ENCODE data around the gene CACHD1. TPM values are rescaled to one million over a fixed set of nuclear protein-coding genes. Genes with fewer than 3 reads are reported as not detected.
A peak's percentile ranks its signal among the peaks of the same experiment; 100 is the strongest.

The CACHD1 gene
- total and polyA plus RNA-seq, 10 donors, result 1.1 to 17.3 (median 11.4) TPM

DNA sequence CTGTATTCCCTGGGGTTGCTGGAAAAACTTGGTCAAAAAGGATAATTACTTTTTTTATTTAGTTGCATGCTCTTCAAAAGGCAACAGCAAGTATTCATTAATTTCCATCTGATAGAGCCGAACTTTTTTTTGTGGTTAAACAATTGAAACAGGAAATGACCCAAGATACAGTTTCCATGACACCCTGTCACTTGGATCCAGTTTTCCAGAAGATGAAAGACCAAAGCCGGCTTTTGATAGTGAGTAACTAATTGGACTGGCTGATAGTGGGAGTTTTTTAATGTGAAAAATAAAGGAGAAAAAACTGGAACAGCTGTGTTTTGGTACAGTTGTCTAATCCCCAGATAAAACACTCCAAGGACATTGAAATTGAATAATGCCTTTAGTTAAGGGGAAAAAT, 33.0 kb downstream of the CACHD1 start:
- Histone ChIP-seq H3K27ac (peak overlapping the region in 7 of 8 donors; percentile 22 to 83 (median 33)), H3K36me3 (no peaks in the 10 kb centered on the region), H3K4me1 (peaks cover 13 to 43% (median 30%) of the 10 kb centered on the region in 6 donors), H3K4me3 (no peak overlapping the region), H3K9me3 (no peaks in the 10 kb centered on the region), H3K27me3 (replicated peaks in 1 of 7) (peaks cover 0 to 12% (median 0%) of the 10 kb centered on the region in 7 donors)
- intact Hi-C loops (cut with DNase I; ENCODE audit: low total_unique reads), result no loop called here
- no peak for DNase-seq
- 43 to 60% (median 47%) methylated on average over 2 of the region's 2 CpGs for WGBS, 5 donors
- TF ChIP-seq, protein P1, sequence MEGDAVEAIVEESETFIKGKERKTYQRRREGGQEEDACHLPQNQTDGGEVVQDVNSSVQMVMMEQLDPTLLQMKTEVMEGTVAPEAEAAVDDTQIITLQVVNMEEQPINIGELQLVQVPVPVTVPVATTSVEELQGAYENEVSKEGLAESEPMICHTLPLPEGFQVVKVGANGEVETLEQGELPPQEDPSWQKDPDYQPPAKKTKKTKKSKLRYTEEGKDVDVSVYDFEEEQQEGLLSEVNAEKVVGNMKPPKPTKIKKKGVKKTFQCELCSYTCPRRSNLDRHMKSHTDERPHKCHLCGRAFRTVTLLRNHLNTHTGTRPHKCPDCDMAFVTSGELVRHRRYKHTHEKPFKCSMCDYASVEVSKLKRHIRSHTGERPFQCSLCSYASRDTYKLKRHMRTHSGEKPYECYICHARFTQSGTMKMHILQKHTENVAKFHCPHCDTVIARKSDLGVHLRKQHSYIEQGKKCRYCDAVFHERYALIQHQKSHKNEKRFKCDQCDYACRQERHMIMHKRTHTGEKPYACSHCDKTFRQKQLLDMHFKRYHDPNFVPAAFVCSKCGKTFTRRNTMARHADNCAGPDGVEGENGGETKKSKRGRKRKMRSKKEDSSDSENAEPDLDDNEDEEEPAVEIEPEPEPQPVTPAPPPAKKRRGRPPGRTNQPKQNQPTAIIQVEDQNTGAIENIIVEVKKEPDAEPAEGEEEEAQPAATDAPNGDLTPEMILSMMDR (IDR thresholded peaks at IDR 0.05 in 8 of 11, conservative IDR thresholded peaks at IDR 0.05 in 3 of 11), result no peak
- TF ChIP-seq POLR2A (IDR thresholded peaks at IDR 0.05) (no peak), POLR2AphosphoS5 (IDR thresholded peaks at IDR 0.05) (no peak)

DNA sequence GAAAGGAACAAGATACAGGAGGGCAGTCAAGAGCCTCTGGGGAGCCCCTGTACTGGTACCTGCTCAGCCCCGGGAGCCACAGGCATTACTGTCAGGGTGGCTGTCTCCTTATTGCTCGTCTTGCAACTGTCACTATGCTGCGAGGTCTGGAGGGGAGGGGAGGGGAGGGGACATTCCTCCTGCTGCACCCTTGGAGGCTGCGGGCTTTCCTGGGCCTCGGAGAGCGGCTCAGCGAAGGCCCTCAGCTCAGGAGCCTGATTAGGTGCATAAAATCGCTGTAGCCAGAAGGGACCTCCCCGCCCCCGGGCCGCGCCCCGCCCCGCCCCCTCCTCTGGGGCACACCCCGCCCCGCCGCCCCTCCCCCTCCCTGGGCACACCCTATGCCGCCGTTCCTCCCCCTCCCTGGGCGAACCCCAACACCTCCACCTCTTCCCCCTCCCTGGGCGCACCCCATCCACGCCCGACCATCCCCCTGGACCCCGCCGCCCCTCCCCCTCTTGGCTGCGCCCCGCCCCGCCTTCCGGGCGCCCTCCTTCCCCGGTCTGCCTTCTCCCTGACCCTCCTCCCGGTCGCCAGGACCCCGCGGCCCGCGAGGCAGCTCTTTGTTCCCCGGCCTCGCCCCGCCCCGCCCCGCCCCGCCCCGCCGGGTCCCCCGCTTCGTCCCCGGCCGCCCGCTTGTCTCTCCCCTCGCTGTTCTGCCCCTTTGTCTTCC, 35.5 kb downstream of the CACHD1 start:
- DNase-seq, result peak; percentile 85
- Histone ChIP-seq H3K36me3 (no peaks in the 10 kb centered on the region), H3K27ac (peak overlapping the region in 7 of 8 donors; percentile 17 to 83 (median 74)), H3K9me3 (no peaks in the 10 kb centered on the region), H3K27me3 (replicated peaks in 1 of 7) (peaks cover 0 to 12% (median 0%) of the 10 kb centered on the region in 7 donors), H3K4me3 (peak overlapping the region; percentile 10 to 73 (median 38)), H3K4me1 (peaks cover 13 to 44% (median 33%) of the 10 kb centered on the region in 6 donors)
- intact Hi-C loops (cut with DNase I; ENCODE audit: low total_unique reads), result no loop called here
- WGBS, 5 donors, result 0 to 6% (median 2%) methylated on average over 18 to 49 of the region's 51 CpGs
- no peak for TF ChIP-seq POLR2AphosphoS5 (IDR thresholded peaks at IDR 0.05)
- TF ChIP-seq POLR2A (IDR thresholded peaks at IDR 0.05), result no peak
- TF ChIP-seq, protein P1 (IDR thresholded peaks at IDR 0.05 in 8 of 11, conservative IDR thresholded peaks at IDR 0.05 in 3 of 11), result no peak

DNA sequence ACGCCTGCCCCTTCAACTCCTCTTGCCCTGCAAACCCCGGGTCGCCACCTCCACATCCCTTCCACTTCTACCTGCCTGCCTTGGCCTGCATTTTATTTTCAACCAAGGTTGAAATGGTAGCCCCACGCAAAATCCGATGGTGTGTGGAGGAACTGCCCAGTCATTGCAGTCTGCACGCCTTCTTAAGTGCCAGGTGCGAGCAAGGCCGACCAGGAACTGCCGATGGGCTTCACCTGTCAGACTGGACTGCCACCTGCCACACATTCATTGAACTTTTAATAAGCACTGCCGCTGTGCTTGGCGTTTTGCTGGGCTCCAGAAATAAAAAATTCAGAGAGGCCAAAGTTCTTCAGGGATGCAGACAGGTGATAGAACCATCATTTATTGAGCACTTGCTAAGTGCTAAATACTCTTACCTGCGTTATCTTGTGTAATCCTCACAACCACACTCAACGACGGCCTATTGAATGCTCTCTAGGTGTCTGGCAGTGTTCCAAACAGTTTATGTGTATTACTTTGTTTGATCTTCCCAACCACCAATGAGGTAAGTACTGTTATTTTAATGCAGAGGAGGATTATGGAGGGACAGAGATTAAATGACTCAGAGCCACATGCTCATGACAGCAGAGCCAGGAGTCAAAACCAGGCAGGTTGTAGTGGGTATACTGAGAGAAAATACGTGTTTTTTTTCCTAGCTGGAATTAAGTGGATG, 36.2 kb downstream of the CACHD1 start:
- 31 to 47% (median 43%) methylated on average over 15 of the region's 15 CpGs for WGBS, 5 donors
- Histone ChIP-seq H3K27ac (peak overlapping the region in 6 of 8 donors; percentile 39 to 83 (median 74)), H3K4me1 (peaks cover 17 to 51% (median 37%) of the 10 kb centered on the region in 6 donors), H3K4me3 (peak overlapping the region; percentile 10 to 73 (median 38)), H3K27me3 (replicated peaks in 1 of 7) (peaks cover 0 to 12% (median 0%) of the 10 kb centered on the region in 7 donors), H3K9me3 (no peaks in the 10 kb centered on the region), H3K36me3 (no peaks in the 10 kb centered on the region)
- intact Hi-C loops (cut with DNase I; ENCODE audit: low total_unique reads), result no loop called here
- no peak for DNase-seq
- no peak for TF ChIP-seq POLR2AphosphoS5 (IDR thresholded peaks at IDR 0.05)
- TF ChIP-seq POLR2A (IDR thresholded peaks at IDR 0.05), result no peak
- TF ChIP-seq, protein P1 (IDR thresholded peaks at IDR 0.05 in 8 of 11, conservative IDR thresholded peaks at IDR 0.05 in 3 of 11), result no peak

DNA sequence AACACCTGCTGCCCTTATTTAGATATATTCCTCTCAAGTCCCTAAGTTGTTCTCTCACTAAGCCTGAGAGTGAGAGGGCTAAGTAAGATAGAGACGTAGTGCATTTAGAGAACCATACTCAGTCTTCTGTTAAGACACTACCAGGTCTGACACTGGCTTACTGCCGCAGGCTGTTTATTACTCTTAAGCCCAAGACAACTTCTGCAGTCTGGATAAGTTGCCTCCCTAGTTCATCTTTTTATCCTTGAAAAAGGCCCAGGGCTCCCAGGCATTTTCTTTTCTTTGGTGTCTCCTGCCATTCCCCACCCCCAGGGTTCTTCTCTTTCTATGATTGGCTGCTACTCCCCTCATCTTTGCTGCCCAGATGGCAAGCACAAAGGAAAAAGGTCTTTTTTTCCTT, 38.7 kb downstream of the CACHD1 start:
- 79 to 93% (median 90%) methylated on average over 2 of the region's 2 CpGs for WGBS, 5 donors
- TF ChIP-seq POLR2AphosphoS5 (IDR thresholded peaks at IDR 0.05) (no peak), POLR2A (IDR thresholded peaks at IDR 0.05) (no peak)
- TF ChIP-seq, protein P1 (IDR thresholded peaks at IDR 0.05 in 8 of 11, conservative IDR thresholded peaks at IDR 0.05 in 3 of 11), result no peak
- intact Hi-C loops (cut with DNase I; ENCODE audit: low total_unique reads), result no loop called here

More for the DNA sequence above, 38.7 kb downstream of the CACHD1 start:
- H3K4me1 ChIP-seq, result peaks cover 15 to 59% (median 52%) of the 10 kb centered on the region in 6 donors
- no peak overlapping the region for H3K4me3 ChIP-seq
- H3K36me3 ChIP-seq, result no peaks in the 10 kb centered on the region
- peaks cover 0 to 12% (median 0%) of the 10 kb centered on the region in 7 donors for H3K27me3 ChIP-seq (replicated peaks in 1 of 7)
- no peaks in the 10 kb centered on the region for H3K9me3 ChIP-seq
- no peak overlapping the region for H3K27ac ChIP-seq
- no peak for DNase-seq
